Brain microvascular endothelial cell (primary cell): Measurements from ENCODE around the gene BRD1.

Experiments
- DNase-seq: peaks from one replicate; pipeline ENCODE4 v3.0.0-alpha.2; 2020
- H3K27ac ChIP-seq: fragments of 250-450 bp; sonication (Bioruptor Pico); 2 replicates; pipeline ENCODE4 v1.5.1; 2020; ENCODE audit warnings: mild to moderate bottlenecking, moderate library complexity
- H3K27me3 ChIP-seq: fragments of 250-450 bp; sonication (Bioruptor Pico); replicated peaks from 2 replicates; pipeline ENCODE4 v1.5.1; 2020; ENCODE audit warnings: mild to moderate bottlenecking
- H3K36me3 ChIP-seq: fragments of 250-450 bp; sonication (Bioruptor Pico); replicated peaks from 2 replicates; pipeline ENCODE4 v1.5.1; 2020; ENCODE audit warnings: mild to moderate bottlenecking
- H3K4me3 ChIP-seq: 2 replicates; pipeline ENCODE4 v1.5.1; 2011; ENCODE audit warnings: low read depth, mild to moderate bottlenecking, control low read depth, low read length, moderate library complexity
- in situ Hi-C: cut with HindIII; loops from 2 replicates; pipeline ENCODE4 v1.10.0; 2017; ENCODE audit warnings: low sequenced_read_pairs, low pct_ligation_motif_present
- TF ChIP-seq, protein P1 (sequence below): IDR thresholded peaks from 2 replicates; pipeline ENCODE4 v1.5.1; 2011; ENCODE audit warnings: low read depth, mild to moderate bottlenecking, moderate library complexity, low read length, control low read depth, inconsistent platforms; ENCODE audit errors: missing control alignments

BRD1 gene

DNA sequence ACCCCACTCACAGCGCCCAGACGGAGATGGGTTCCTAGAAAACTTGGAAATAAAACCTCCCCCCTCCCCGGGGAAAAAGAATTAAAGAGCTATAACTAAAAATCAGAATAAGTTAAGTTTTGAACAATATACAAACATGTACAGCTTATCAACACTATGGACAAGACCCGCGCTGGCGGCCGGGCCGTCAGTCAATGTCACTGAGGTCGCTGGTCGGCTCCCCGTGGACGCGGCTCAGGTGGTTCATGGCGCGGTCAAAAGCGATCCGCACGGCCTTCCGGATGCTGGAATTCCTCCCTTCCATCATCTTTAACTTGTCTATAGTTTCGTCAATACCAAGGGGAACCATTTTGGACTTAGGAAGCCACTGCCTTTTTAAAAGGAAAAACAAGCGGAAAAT lies 53.6 kb downstream of the BRD1 start:
- TF ChIP-seq, protein P1, sequence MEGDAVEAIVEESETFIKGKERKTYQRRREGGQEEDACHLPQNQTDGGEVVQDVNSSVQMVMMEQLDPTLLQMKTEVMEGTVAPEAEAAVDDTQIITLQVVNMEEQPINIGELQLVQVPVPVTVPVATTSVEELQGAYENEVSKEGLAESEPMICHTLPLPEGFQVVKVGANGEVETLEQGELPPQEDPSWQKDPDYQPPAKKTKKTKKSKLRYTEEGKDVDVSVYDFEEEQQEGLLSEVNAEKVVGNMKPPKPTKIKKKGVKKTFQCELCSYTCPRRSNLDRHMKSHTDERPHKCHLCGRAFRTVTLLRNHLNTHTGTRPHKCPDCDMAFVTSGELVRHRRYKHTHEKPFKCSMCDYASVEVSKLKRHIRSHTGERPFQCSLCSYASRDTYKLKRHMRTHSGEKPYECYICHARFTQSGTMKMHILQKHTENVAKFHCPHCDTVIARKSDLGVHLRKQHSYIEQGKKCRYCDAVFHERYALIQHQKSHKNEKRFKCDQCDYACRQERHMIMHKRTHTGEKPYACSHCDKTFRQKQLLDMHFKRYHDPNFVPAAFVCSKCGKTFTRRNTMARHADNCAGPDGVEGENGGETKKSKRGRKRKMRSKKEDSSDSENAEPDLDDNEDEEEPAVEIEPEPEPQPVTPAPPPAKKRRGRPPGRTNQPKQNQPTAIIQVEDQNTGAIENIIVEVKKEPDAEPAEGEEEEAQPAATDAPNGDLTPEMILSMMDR, result no peak
- no peaks in the 10 kb centered on the region for H3K27me3 ChIP-seq
- no peak overlapping the region for H3K4me3 ChIP-seq
- no peak for DNase-seq
- in situ Hi-C loops, result no loop called here
- H3K36me3 ChIP-seq, result peaks cover 38% of the 10 kb centered on the region
- no peak overlapping the region for H3K27ac ChIP-seq

- Histone ChIP-seq H3K27me3 (no peaks in the 10 kb centered on the region), H3K27ac (no peak overlapping the region), H3K36me3 (peaks cover 38% of the 10 kb centered on the region), H3K4me3 (no peak overlapping the region)
- no peak for DNase-seq
- in situ Hi-C loops, result no loop called here
- TF ChIP-seq, protein P1, result no peak
These were observed 54.1 kb downstream of the BRD1 start for GRCh38 chr22:49773531-49773930.

- H3K36me3 ChIP-seq, result peaks cover 35% of the 10 kb centered on the region
- in situ Hi-C loops, result no loop called here
These were observed 55.0 kb downstream of the BRD1 start for GRCh38 chr22:49772692-49773091.

DNA sequence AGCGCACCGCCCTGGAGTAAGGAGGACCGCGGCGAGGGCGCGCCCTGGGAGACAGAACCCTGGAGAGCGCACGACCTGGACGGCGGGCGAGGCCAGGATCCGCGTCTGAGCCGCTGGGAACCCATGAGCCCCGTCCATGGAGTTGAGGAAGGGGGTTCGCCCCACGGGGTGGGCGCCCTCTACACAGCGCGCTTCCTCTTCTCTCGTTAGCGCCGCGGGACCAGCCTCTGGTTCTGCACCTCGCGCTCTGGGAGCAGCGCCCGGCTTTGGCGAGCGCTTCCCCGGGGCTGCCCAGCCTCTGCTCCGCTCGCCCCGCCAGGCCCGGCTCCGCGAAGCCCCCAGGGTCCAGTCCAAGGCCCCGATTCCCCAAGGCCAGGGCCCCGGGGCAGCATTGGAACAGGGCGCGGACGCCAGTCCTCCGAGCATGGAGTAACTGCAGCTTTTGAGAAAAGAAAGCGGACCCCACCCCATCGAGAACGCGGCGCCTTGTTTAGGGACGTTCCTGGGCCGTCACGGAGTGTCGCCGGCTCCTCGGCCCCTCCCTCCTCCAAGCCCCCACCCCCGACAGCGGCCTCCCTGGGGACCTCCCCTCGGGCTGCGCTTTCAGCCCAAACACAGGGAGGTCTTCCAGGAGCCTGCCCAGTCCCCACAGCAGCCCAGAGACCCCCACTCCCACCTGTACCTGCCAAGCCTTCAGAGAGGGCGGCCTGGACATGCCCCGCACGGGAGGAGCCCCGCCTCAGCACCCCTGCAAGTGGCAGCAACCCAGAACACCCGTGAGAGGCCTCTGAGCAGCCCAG lies 56.2 kb downstream of the BRD1 start:
- in situ Hi-C loops, result no loop called here
- peaks cover 27% of the 10 kb centered on the region for H3K36me3 ChIP-seq
- TF ChIP-seq, protein P1, result no peak
- H3K27ac ChIP-seq, result no peak overlapping the region
- no peak overlapping the region for H3K4me3 ChIP-seq
- DNase-seq, result no peak
- H3K27me3 ChIP-seq, result no peaks in the 10 kb centered on the region

More at GRCh38 chr22:49772692-49773091, 55.0 kb downstream of the BRD1 start:
- Histone ChIP-seq H3K27ac (no peak overlapping the region), H3K4me3 (no peak overlapping the region), H3K27me3 (no peaks in the 10 kb centered on the region)
- TF ChIP-seq, protein P1, result no peak
- no peak for DNase-seq

GRCh38 chr22:49770547-49771265 lies 57.0 kb downstream of the BRD1 start:
- Histone ChIP-seq H3K27ac (no peak overlapping the region), H3K36me3 (peaks cover 22% of the 10 kb centered on the region), H3K4me3 (no peak overlapping the region), H3K27me3 (no peaks in the 10 kb centered on the region)
- no peak for DNase-seq
- TF ChIP-seq, protein P1, result no peak
- in situ Hi-C loops, result no loop called here
